Measurements from ENCODE around the gene AANAT. TPM values are rescaled to one million over a fixed set of nuclear protein-coding genes. Genes with fewer than 3 reads are reported as not detected.

Gene AANAT
- total RNA-seq, 1 experiment from 2014 or later = not detected

DNA sequence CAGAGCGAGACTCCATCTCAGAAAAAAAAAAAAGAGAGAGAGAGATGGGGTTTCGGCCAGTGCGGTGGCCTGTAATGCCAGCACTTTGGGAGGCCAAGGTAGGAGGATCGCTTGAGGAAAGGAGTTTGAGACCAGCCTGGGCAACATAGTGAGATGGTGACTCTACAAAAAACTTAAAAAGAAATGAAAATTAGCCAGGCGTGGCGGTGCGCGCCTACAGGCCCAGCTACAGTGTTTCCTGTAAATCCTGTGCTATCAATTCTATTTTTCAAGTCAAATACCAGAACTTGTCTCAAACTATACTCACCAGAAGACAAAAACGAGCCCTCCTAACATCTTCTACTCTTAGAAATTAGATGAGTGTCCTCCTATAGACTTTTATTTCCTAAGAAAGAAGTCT is 33.7 kb upstream of the AANAT start:
- Histone ChIP-seq H3K27me3 (ENCODE audit: insufficient read depth, low read depth) (no peaks in the 10 kb centered on the region), H4K20me1 (ENCODE audit: insufficient read depth) (no peaks in the 10 kb centered on the region; the same call in 1 of the 2 replicates), H3K4me2 (no peak overlapping the region), H3K27ac (no peak overlapping the region), H3K9me3 (ENCODE audit: insufficient read depth, low read depth) (no peaks in the 10 kb centered on the region), H3K9me2 (ENCODE audit: insufficient read depth) (no peaks in the 10 kb centered on the region), H3F3A (ENCODE audit: insufficient read depth, low read depth) (peaks cover 3% of the 10 kb centered on the region; the same call in 1 of the 2 replicates), H3K4me3 (no peak overlapping the region), H2AFZ (no peak overlapping the region), H3K4me1 (replicated peaks; ENCODE audit: insufficient read depth) (no peaks in the 10 kb centered on the region), H3K36me3 (ENCODE audit: low read depth) (no peaks in the 10 kb centered on the region), H3K79me2 (ENCODE audit: low read depth) (peaks cover 42% of the 10 kb centered on the region)
- no peak for DNase-seq
- ChIA-PET CTCF (no interaction called here), POLR2A (ENCODE audit: unreplicated experiment) (no interaction called here)
- no TSS peak for BruUV-seq (replicated peaks)
- TF ChIP-seq EZH2 (IDR thresholded peaks at IDR 0.05; ENCODE audit: low read depth) = no peak
- TF ChIP-seq CTCF (conservative IDR thresholded peaks at IDR 0.05) = no peak
- intact Hi-C loops (cut with micrococcal nuclease; ENCODE audit: unreplicated experiment) = no loop called here

DNA sequence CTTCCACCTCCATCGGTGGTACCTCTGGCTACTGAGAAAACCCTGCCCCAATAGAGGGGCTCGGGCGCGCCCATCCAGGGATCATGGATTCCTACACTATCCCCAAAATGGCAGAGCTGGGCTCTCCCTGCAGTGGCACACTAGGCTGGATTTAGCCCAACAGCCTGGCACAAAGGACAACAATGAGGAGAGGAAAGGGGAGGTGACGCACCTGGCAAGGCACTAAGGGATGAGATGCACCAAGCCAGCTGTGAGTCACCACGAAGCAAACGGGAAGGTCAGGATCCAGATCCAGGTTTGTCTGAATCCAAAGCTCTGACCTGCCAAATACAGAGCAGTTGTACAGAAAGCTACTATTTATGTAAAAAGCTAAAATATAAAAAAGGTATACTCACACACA is 32.5 kb upstream of the AANAT start:
- peaks cover 51% of the 10 kb centered on the region for H3K79me2 ChIP-seq (ENCODE audit: low read depth)
- no peaks in the 10 kb centered on the region for H3K9me3 ChIP-seq (ENCODE audit: insufficient read depth, low read depth)
- H4K20me1 ChIP-seq (ENCODE audit: insufficient read depth) = no peaks in the 10 kb centered on the region; the same call in 1 of the 2 replicates
- peaks cover 3% of the 10 kb centered on the region; the same call in 1 of the 2 replicates for H3F3A ChIP-seq (ENCODE audit: insufficient read depth, low read depth)
- no peak for DNase-seq
- ChIA-PET POLR2A (ENCODE audit: unreplicated experiment) (no interaction called here), CTCF (interaction anchor here (1.3 kb wide), 1 partner anchor 23 kb away, joined by 3 read pairs; no protein-coding TSS in a partner anchor)
- BruUV-seq (replicated peaks) = no TSS peak
- TF ChIP-seq EZH2 (IDR thresholded peaks at IDR 0.05; ENCODE audit: low read depth) (no peak), CTCF (conservative IDR thresholded peaks at IDR 0.05) (no peak)
- no peaks in the 10 kb centered on the region for H3K27me3 ChIP-seq (ENCODE audit: insufficient read depth, low read depth)
- H3K9me2 ChIP-seq (ENCODE audit: insufficient read depth) = no peaks in the 10 kb centered on the region
- H3K4me3 ChIP-seq = no peak overlapping the region
- H3K4me1 ChIP-seq (replicated peaks; ENCODE audit: insufficient read depth) = no peaks in the 10 kb centered on the region
- no peak overlapping the region for H2AFZ ChIP-seq
- no peaks in the 10 kb centered on the region for H3K36me3 ChIP-seq (ENCODE audit: low read depth)
- H3K4me2 ChIP-seq = no peak overlapping the region
- H3K27ac ChIP-seq = no peak overlapping the region
- intact Hi-C loops (cut with micrococcal nuclease; ENCODE audit: unreplicated experiment) = no loop called here

GRCh38 chr17:76435751-76436150 is 31.7 kb upstream of the AANAT start:
- H3K9me2 ChIP-seq (ENCODE audit: insufficient read depth) = no peaks in the 10 kb centered on the region
- intact Hi-C loops (cut with micrococcal nuclease; ENCODE audit: unreplicated experiment) = no loop called here
- no peak overlapping the region for H2AFZ ChIP-seq
- no peak overlapping the region for H3K27ac ChIP-seq
- H3F3A ChIP-seq (ENCODE audit: insufficient read depth, low read depth) = no peaks in the 10 kb centered on the region
- TF ChIP-seq CTCF (conservative IDR thresholded peaks at IDR 0.05) (no peak), EZH2 (IDR thresholded peaks at IDR 0.05; ENCODE audit: low read depth) (no peak)
- BruUV-seq (replicated peaks) = no TSS peak
- no peak overlapping the region for H3K4me3 ChIP-seq
- H3K27me3 ChIP-seq (ENCODE audit: insufficient read depth, low read depth) = no peaks in the 10 kb centered on the region
- no peaks in the 10 kb centered on the region for H3K36me3 ChIP-seq (ENCODE audit: low read depth)
- no peak for DNase-seq
- H3K9me3 ChIP-seq (ENCODE audit: insufficient read depth, low read depth) = no peaks in the 10 kb centered on the region
- no peak overlapping the region for H3K4me2 ChIP-seq
- no peaks in the 10 kb centered on the region; the same call in 1 of the 2 replicates for H4K20me1 ChIP-seq (ENCODE audit: insufficient read depth)
- ChIA-PET CTCF (interaction anchor here (0.6 kb wide), 2 partner anchors 18 to 106 kb away, joined by 4 to 6 read pairs; no protein-coding TSS in a partner anchor), POLR2A (ENCODE audit: unreplicated experiment) (no interaction called here)
- peaks cover 58% of the 10 kb centered on the region for H3K79me2 ChIP-seq (ENCODE audit: low read depth)
- H3K4me1 ChIP-seq (replicated peaks; ENCODE audit: insufficient read depth) = no peaks in the 10 kb centered on the region

All from PC-9 (cell line).